Liver (tissue), 9 donors: ENCODE data around the gene STIM1. TPM values are rescaled to one million over a fixed set of nuclear protein-coding genes. Genes with fewer than 3 reads are reported as not detected.
A peak's percentile ranks its signal among the peaks of the same experiment; 100 is the strongest.

Source experiments
- DNase-seq: peaks from one replicate; pipeline ENCODE4 v3.0.0-alpha.2; 2017; ENCODE audit warnings: low spot score
- H3K27ac ChIP-seq, 2 donors: one replicate each; pipeline ENCODE4 v1.7.0; 2013; ENCODE audit warnings: inconsistent platforms in 2 of 2, low read length in 2 of 2, control low read depth in 1 of 2, low read depth in 1 of 2, mild to moderate bottlenecking in 1 of 2
- H3K27me3 ChIP-seq, 4 donors: one replicate each; pipeline versions ENCODE4 v1.6.1 to v1.7.0; 2013; ENCODE audit warnings: low read length in 3 of 4, inconsistent platforms in 1 of 4, mild to moderate bottlenecking in 1 of 4, moderate library complexity in 1 of 4; ENCODE audit not compliant: control insufficient read depth in 4 of 4, insufficient read depth in 4 of 4
- H3K36me3 ChIP-seq, 4 donors: one replicate each; pipeline versions ENCODE4 v1.6.1 to v1.7.0; 2013; ENCODE audit warnings: low read length in 3 of 4, mild to moderate bottlenecking in 3 of 4, low read depth in 1 of 4, moderate library complexity in 1 of 4; ENCODE audit not compliant: control insufficient read depth in 4 of 4, insufficient read depth in 3 of 4
- H3K4me1 ChIP-seq, 4 donors: one replicate each; pipeline versions ENCODE4 v1.6.1 to v1.7.0; 2013; ENCODE audit warnings: low read length in 3 of 4, mild to moderate bottlenecking in 3 of 4, moderate library complexity in 1 of 4; ENCODE audit not compliant: control insufficient read depth in 4 of 4, insufficient read depth in 4 of 4
- H3K4me3 ChIP-seq, 3 donors: one replicate each; pipeline versions ENCODE4 v1.6.1 to v1.7.0; 2013; ENCODE audit warnings: low read length in 3 of 3, control low read depth in 1 of 3, low read depth in 1 of 3, mild to moderate bottlenecking in 1 of 3
- H3K9ac ChIP-seq, 2 donors: one replicate each; pipeline ENCODE4 v1.7.0; 2013; ENCODE audit warnings: low read length in 2 of 2, mild to moderate bottlenecking in 2 of 2, moderate library complexity in 2 of 2, control low read depth in 1 of 2, low read depth in 1 of 2
- H3K9me3 ChIP-seq, 4 donors: one replicate each; pipeline versions ENCODE4 v1.6.1 to v1.7.0; 2013; ENCODE audit warnings: low read length in 3 of 4; ENCODE audit not compliant: control insufficient read depth in 4 of 4
- CTCF ChIP-seq: fragments of 150-350 bp; IDR thresholded peaks from 2 replicates; pipeline ENCODE4 v1.5.1; 2017; ENCODE audit warnings: improper control_type of control experiment, low read depth, low read length; ENCODE audit not compliant: missing input control
- EGR1 ChIP-seq, 2 donors: IDR thresholded peaks; 2 replicates each; pipeline ENCODE4 v1.6.1; 2016 to 2018; ENCODE audit warnings: antibody characterized with exemption in 2 of 2, low read depth in 2 of 2
- FOXA1 ChIP-seq: IDR thresholded peaks from 2 replicates; pipeline ENCODE4 v1.6.1; 2016; ENCODE audit warnings: antibody characterized with exemption
- FOXA2 ChIP-seq: IDR thresholded peaks from 2 replicates; pipeline ENCODE4 v1.6.1; 2016; ENCODE audit warnings: antibody characterized with exemption
- GABPA ChIP-seq, 2 donors: IDR thresholded peaks in 1 of 2; conservative IDR thresholded peaks in 1 of 2; 2 replicates each; pipeline ENCODE4 v1.6.1; 2016; ENCODE audit warnings: antibody characterized with exemption in 2 of 2, mild to moderate bottlenecking in 1 of 2, moderate library complexity in 1 of 2
- HNF4A ChIP-seq, 2 donors: conservative IDR thresholded peaks; 2 replicates each; pipeline ENCODE4 v1.6.1; 2016; ENCODE audit warnings: antibody characterized with exemption in 2 of 2, mild to moderate bottlenecking in 2 of 2
- HNF4G ChIP-seq: IDR thresholded peaks from 2 replicates; pipeline ENCODE4 v1.6.1; 2016; ENCODE audit warnings: antibody characterized with exemption
- JUND ChIP-seq, 2 donors: IDR thresholded peaks; 2 replicates each; pipeline ENCODE4 v1.6.1; 2016; ENCODE audit warnings: antibody characterized with exemption in 2 of 2
- NR2F2 ChIP-seq: IDR thresholded peaks from 2 replicates; pipeline ENCODE4 v1.6.1; 2016; ENCODE audit warnings: antibody characterized with exemption
- RAD21 ChIP-seq, 2 donors: IDR thresholded peaks; 2 replicates each; pipeline ENCODE4 v1.6.1; 2016; ENCODE audit warnings: antibody characterized with exemption in 2 of 2, mild to moderate bottlenecking in 2 of 2
- RXRA ChIP-seq, 2 donors: IDR thresholded peaks; 2 replicates each; pipeline ENCODE4 v1.6.1; 2017 to 2018; ENCODE audit warnings: antibody characterized with exemption in 2 of 2, mild to moderate bottlenecking in 1 of 2
- SP1 ChIP-seq: IDR thresholded peaks from 2 replicates; pipeline ENCODE4 v1.6.1; 2018; ENCODE audit warnings: antibody characterized with exemption, mild to moderate bottlenecking
- TAF1 ChIP-seq: conservative IDR thresholded peaks from 2 replicates; pipeline ENCODE4 v1.6.1; 2016; ENCODE audit warnings: antibody characterized with exemption, mild to moderate bottlenecking
- YY1 ChIP-seq: IDR thresholded peaks from 2 replicates; pipeline ENCODE4 v1.6.1; 2016; ENCODE audit warnings: antibody characterized with exemption, mild to moderate bottlenecking
- WGBS: extraction: QIAGEN DNeasy Blood & Tissue Kit; methylation state at CpG from one replicate; pipeline ENCODE4 v1.1.7; 2013; 5-methylcytosine and 5-hydroxymethylcytosine counted together
- polyA plus RNA-seq, 2 donors: library from polyadenylated mRNA; stranded (reverse) in 1 of 2; unstranded in 1 of 2; fragments of 200-250 nt in 1 of 2; fragments of >200 nt in 1 of 2; fragmentation: Nextera tagmentation in 1 of 2; extraction: Ambion mirVana in 1 of 2; gene quantifications; one replicate each; pipeline versions ENCODE4 v1.2.1 to v1.2.3, GENCODE V29; 2013 to 2015
- total RNA-seq, 2 donors: library from RNA; depleted of rRNA; stranded (reverse); fragments of >200 nt; gene quantifications; one replicate each; pipeline ENCODE4 v1.2.3, GENCODE V29; 2014
- TF ChIP-seq, protein P1 (sequence below): IDR thresholded peaks from 2 replicates; pipeline ENCODE4 v1.6.1; 2016; ENCODE audit warnings: antibody characterized with exemption, mild to moderate bottlenecking
- TF ChIP-seq, protein P2 (sequence below): IDR thresholded peaks from 2 replicates; pipeline ENCODE4 v1.6.1; 2016; ENCODE audit warnings: antibody characterized with exemption
- TF ChIP-seq, protein P3 (sequence below): IDR thresholded peaks from 2 replicates; pipeline ENCODE4 v1.6.1; 2016; ENCODE audit warnings: antibody characterized with exemption
- TF ChIP-seq, protein P4 (sequence below): IDR thresholded peaks from 2 replicates; pipeline ENCODE4 v1.6.1; 2016; ENCODE audit warnings: antibody characterized with exemption
- donor health status: healthy.
- donor health status: healthy.
- donor health status: healthy.
- donor health status: healthy.
- donor health status: healthy.

STIM1 gene
- total and polyA plus RNA-seq, 4 donors: 19.7 to 42.9 (median 25.1) TPM

DNA sequence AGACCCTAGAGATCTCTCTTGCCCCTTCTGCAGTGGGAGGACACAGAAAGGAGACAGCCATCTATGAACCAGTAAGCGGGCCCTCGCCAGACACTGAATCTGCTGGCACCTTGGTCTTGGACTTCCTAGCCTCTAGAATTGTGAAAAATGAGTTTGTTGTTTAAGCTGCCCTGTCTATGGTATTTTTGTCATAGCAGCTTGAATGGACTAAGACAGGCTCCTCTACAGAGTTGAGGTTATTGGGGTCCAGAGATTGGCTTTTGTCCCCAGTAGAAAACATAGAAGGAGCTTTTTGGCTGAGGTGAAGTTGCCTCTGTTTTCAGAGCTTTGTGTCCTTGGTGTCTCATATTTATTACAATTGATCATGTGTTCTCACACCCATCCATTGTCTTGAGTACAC is 77.2 kb downstream of the STIM1 start:
- Histone ChIP-seq H3K27ac (no peak overlapping the region), H3K27me3 (no peaks in the 10 kb centered on the region), H3K9me3 (no peaks in the 10 kb centered on the region), H3K9ac (no peak overlapping the region), H3K4me3 (no peak overlapping the region), H3K36me3 (no peaks in the 10 kb centered on the region), H3K4me1 (peaks cover 10 to 29% (median 16%) of the 10 kb centered on the region in 4 donors)
- DNase-seq: no peak
- TF ChIP-seq FOXA2 (no peak), GABPA (IDR thresholded peaks at IDR 0.05 in 1 of 2, conservative IDR thresholded peaks at IDR 0.05 in 1 of 2) (no peak)
- TF ChIP-seq, protein P1, sequence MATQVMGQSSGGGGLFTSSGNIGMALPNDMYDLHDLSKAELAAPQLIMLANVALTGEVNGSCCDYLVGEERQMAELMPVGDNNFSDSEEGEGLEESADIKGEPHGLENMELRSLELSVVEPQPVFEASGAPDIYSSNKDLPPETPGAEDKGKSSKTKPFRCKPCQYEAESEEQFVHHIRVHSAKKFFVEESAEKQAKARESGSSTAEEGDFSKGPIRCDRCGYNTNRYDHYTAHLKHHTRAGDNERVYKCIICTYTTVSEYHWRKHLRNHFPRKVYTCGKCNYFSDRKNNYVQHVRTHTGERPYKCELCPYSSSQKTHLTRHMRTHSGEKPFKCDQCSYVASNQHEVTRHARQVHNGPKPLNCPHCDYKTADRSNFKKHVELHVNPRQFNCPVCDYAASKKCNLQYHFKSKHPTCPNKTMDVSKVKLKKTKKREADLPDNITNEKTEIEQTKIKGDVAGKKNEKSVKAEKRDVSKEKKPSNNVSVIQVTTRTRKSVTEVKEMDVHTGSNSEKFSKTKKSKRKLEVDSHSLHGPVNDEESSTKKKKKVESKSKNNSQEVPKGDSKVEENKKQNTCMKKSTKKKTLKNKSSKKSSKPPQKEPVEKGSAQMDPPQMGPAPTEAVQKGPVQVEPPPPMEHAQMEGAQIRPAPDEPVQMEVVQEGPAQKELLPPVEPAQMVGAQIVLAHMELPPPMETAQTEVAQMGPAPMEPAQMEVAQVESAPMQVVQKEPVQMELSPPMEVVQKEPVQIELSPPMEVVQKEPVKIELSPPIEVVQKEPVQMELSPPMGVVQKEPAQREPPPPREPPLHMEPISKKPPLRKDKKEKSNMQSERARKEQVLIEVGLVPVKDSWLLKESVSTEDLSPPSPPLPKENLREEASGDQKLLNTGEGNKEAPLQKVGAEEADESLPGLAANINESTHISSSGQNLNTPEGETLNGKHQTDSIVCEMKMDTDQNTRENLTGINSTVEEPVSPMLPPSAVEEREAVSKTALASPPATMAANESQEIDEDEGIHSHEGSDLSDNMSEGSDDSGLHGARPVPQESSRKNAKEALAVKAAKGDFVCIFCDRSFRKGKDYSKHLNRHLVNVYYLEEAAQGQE: no peak
- WGBS: 98% methylated on average over 2 of the region's 2 CpGs

DNA sequence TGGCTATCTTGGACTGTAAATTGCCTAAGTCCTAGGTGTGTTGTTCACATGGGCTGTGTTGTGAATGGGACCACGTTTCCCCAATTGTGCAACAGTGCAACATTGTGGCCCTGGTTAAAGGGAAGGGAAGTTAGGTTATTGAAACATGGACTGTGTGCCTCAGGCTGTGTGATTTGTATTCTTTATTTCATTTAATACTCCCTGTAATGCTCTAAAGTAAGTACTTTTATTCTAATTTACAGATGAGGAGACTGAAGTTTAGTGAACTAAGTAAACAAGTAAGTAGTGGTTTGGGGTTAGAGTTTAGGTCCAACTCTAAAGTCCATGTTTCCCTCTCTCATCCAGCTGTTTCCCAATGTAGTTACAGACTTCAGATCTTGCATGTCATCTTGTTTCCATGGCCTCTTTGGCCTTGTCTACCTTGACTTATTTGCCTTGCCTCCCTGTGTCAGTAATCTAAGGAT is 77.7 kb downstream of the STIM1 start:
- Histone ChIP-seq H3K36me3 (no peaks in the 10 kb centered on the region), H3K9ac (no peak overlapping the region), H3K9me3 (no peaks in the 10 kb centered on the region), H3K27me3 (no peaks in the 10 kb centered on the region), H3K4me3 (no peak overlapping the region), H3K4me1 (peaks cover 8 to 25% (median 14%) of the 10 kb centered on the region in 4 donors), H3K27ac (peak overlapping the region in 1 of 2 donors; percentile 4)
- 28% methylated on average over 1 of the region's 1 CpG for WGBS
- TF ChIP-seq FOXA2 (peak; percentile 89), RXRA (IDR thresholded peaks at IDR 0.05) (peak; percentile 84 to 85), JUND (IDR thresholded peaks at IDR 0.05) (peak; percentile 63 to 73), YY1 (peak; percentile 57), HNF4G (peak; percentile 93), EGR1 (IDR thresholded peaks at IDR 0.05; ENCODE audit: low read depth in 2 of 2) (peak in 1 of 2 donors; percentile 23), GABPA (IDR thresholded peaks at IDR 0.05 in 1 of 2, conservative IDR thresholded peaks at IDR 0.05 in 1 of 2) (peak in 1 of 2 donors; percentile 19), CTCF (no peak), NR2F2 (peak; percentile 54), TAF1 (no peak), RAD21 (IDR thresholded peaks at IDR 0.05) (peak; percentile 26 to 52), HNF4A (conservative IDR thresholded peaks at IDR 0.05) (peak; percentile 97 to 99), SP1 (peak; percentile 87), FOXA1 (peak; percentile 77)
- TF ChIP-seq, protein P2, sequence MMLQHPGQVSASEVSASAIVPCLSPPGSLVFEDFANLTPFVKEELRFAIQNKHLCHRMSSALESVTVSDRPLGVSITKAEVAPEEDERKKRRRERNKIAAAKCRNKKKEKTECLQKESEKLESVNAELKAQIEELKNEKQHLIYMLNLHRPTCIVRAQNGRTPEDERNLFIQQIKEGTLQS: no peak
- TF ChIP-seq, protein P3, sequence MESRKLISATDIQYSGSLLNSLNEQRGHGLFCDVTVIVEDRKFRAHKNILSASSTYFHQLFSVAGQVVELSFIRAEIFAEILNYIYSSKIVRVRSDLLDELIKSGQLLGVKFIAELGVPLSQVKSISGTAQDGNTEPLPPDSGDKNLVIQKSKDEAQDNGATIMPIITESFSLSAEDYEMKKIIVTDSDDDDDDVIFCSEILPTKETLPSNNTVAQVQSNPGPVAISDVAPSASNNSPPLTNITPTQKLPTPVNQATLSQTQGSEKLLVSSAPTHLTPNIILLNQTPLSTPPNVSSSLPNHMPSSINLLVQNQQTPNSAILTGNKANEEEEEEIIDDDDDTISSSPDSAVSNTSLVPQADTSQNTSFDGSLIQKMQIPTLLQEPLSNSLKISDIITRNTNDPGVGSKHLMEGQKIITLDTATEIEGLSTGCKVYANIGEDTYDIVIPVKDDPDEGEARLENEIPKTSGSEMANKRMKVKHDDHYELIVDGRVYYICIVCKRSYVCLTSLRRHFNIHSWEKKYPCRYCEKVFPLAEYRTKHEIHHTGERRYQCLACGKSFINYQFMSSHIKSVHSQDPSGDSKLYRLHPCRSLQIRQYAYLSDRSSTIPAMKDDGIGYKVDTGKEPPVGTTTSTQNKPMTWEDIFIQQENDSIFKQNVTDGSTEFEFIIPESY: peak; percentile 67
- TF ChIP-seq, protein P4, sequence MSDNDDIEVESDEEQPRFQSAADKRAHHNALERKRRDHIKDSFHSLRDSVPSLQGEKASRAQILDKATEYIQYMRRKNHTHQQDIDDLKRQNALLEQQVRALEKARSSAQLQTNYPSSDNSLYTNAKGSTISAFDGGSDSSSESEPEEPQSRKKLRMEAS: peak; percentile 60
- TF ChIP-seq, protein P1: no peak
- DNase-seq: no peak
